Transverse colon (tissue), 4 donors: ENCODE data around the gene HBS1L.

ENCODE experiments used
- CTCF ChIP-seq, 5 experiments: fragments of 200-600 bp in 3 of 5; fragments of 450-650 bp in 2 of 5; sonication (generic) in 3 of 5; IDR thresholded peaks; 1 replicate in 2 of 5; 2 replicates in 3 of 5; pipeline ENCODE4 v1.5.1; 2016 to 2017; ENCODE audit warnings: antibody characterized with exemption in 5 of 5, inconsistent platforms in 3 of 5, mild to moderate bottlenecking in 2 of 5, moderate library complexity in 1 of 5
- EP300 ChIP-seq: sonication (generic); formaldehyde crosslinking; IDR thresholded peaks from one replicate; pipeline ENCODE4 v1.6.1; 2017; ENCODE audit warnings: antibody characterized with exemption, low read depth
- POLR2A ChIP-seq: fragments of 450-650 bp; IDR thresholded peaks from one replicate; pipeline ENCODE4 v1.6.1; 2016; ENCODE audit warnings: antibody characterized with exemption, mild to moderate bottlenecking, moderate library complexity
- POLR2AphosphoS5 ChIP-seq, 3 donors: sonication (generic); formaldehyde crosslinking; IDR thresholded peaks; one replicate each; pipeline ENCODE4 v1.6.1; 2016; ENCODE audit warnings: antibody characterized with exemption in 3 of 3

- TF ChIP-seq CTCF (IDR thresholded peaks at IDR 0.05) (no peak), POLR2A (no peak), EP300 (no peak), POLR2AphosphoS5 (IDR thresholded peaks at IDR 0.05) (no peak)
Measured at GRCh38 chr6:134936931-134937330, 117.7 kb downstream of the HBS1L start.
